ENCODE data around the gene PLA2G4B. TPM values are rescaled to one million over a fixed set of nuclear protein-coding genes. Genes with fewer than 3 reads are reported as not detected.

The PLA2G4B gene
- total RNA-seq, 1 experiment from 2014 or later: 4.7 TPM

DNA sequence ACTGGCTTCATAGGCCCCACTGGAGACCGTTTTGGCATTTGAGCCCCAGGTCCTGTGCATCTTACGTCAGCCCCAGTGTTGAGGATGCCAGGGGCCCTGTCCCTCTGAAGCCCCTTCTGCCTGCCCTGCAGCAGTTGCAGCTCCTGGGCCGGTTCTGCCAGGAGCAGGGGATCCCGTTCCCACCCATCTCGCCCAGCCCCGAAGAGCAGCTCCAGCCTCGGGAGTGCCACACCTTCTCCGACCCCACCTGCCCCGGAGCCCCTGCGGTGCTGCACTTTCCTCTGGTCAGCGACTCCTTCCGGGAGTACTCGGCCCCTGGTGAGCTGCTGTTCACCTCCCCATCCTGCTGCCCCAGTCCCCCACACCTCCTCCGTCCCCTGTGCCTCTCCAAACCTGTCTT is 8.6 kb downstream of the PLA2G4B start:
- DNase-seq (ENCODE audit: low read depth, low spot score) (no peak), ATAC-seq (no peak)
- BruUV-seq (replicated peaks): no TSS peak
- intact Hi-C loops (cut with micrococcal nuclease; ENCODE audit: unreplicated experiment) (no loop called here), in situ Hi-C loops (cut with HindIII; ENCODE audit: low pct_unique_long_range_greater_than_20kb, low sequenced_read_pairs) (no loop called here)
- H3K9me3 ChIP-seq (ENCODE audit: control insufficient read depth, insufficient read depth, low read depth, low read length): no peaks in the 10 kb centered on the region
- H3K4me3 ChIP-seq (ENCODE audit: low read depth in 2 of 2, low read length in 2 of 2): no peak overlapping the region
- ChIA-PET CTCF (no interaction called here), POLR2A (no interaction called here)
- H3K36me3 ChIP-seq (ENCODE audit: control insufficient read depth, insufficient read depth, low read length): no peaks in the 10 kb centered on the region
- no peaks in the 10 kb centered on the region for H3K27me3 ChIP-seq (ENCODE audit: control insufficient read depth, insufficient read depth, low read length)
- H3K27ac ChIP-seq (ENCODE audit: low read length): no peak overlapping the region
- TF ChIP-seq TCF7L2 (IDR thresholded peaks at IDR 0.05; ENCODE audit: low read depth, low read length): no peak
- TF ChIP-seq, protein P1, sequence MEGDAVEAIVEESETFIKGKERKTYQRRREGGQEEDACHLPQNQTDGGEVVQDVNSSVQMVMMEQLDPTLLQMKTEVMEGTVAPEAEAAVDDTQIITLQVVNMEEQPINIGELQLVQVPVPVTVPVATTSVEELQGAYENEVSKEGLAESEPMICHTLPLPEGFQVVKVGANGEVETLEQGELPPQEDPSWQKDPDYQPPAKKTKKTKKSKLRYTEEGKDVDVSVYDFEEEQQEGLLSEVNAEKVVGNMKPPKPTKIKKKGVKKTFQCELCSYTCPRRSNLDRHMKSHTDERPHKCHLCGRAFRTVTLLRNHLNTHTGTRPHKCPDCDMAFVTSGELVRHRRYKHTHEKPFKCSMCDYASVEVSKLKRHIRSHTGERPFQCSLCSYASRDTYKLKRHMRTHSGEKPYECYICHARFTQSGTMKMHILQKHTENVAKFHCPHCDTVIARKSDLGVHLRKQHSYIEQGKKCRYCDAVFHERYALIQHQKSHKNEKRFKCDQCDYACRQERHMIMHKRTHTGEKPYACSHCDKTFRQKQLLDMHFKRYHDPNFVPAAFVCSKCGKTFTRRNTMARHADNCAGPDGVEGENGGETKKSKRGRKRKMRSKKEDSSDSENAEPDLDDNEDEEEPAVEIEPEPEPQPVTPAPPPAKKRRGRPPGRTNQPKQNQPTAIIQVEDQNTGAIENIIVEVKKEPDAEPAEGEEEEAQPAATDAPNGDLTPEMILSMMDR (IDR thresholded peaks at IDR 0.05): no peak
- H3K4me1 ChIP-seq (ENCODE audit: control insufficient read depth, insufficient read depth, low read length): no peaks in the 10 kb centered on the region

DNA sequence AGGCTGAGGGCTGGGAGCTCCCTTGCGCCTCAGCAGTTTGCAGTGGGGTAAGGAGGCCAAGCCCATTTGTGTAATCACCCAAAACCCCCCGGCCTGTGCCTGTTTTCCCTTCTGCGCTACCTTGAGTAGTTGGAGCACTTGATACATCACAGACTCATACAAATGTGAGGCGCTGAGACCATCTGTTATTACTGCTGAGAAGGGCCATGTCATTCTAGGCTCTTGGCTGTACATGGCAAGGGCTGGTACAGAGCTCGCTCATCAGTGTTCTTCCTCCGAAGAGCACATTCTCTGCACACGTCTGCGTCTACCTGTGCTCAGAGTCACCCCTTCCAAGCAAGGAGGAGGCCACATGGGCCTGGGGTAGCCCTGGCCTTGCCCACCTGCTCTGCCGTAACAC is 9.3 kb downstream of the PLA2G4B start:
- Histone ChIP-seq H3K4me1 (ENCODE audit: control insufficient read depth, insufficient read depth, low read length) (no peaks in the 10 kb centered on the region), H3K4me3 (ENCODE audit: low read depth in 2 of 2, low read length in 2 of 2) (no peak overlapping the region), H3K36me3 (ENCODE audit: control insufficient read depth, insufficient read depth, low read length) (no peaks in the 10 kb centered on the region), H3K27ac (ENCODE audit: low read length) (no peak overlapping the region), H3K9me3 (ENCODE audit: control insufficient read depth, insufficient read depth, low read depth, low read length) (no peaks in the 10 kb centered on the region), H3K27me3 (ENCODE audit: control insufficient read depth, insufficient read depth, low read length) (no peaks in the 10 kb centered on the region)
- DNase-seq (ENCODE audit: low read depth, low spot score) (no peak), ATAC-seq (no peak)
- ChIA-PET CTCF (no interaction called here), POLR2A (no interaction called here)
- TF ChIP-seq, protein P2, sequence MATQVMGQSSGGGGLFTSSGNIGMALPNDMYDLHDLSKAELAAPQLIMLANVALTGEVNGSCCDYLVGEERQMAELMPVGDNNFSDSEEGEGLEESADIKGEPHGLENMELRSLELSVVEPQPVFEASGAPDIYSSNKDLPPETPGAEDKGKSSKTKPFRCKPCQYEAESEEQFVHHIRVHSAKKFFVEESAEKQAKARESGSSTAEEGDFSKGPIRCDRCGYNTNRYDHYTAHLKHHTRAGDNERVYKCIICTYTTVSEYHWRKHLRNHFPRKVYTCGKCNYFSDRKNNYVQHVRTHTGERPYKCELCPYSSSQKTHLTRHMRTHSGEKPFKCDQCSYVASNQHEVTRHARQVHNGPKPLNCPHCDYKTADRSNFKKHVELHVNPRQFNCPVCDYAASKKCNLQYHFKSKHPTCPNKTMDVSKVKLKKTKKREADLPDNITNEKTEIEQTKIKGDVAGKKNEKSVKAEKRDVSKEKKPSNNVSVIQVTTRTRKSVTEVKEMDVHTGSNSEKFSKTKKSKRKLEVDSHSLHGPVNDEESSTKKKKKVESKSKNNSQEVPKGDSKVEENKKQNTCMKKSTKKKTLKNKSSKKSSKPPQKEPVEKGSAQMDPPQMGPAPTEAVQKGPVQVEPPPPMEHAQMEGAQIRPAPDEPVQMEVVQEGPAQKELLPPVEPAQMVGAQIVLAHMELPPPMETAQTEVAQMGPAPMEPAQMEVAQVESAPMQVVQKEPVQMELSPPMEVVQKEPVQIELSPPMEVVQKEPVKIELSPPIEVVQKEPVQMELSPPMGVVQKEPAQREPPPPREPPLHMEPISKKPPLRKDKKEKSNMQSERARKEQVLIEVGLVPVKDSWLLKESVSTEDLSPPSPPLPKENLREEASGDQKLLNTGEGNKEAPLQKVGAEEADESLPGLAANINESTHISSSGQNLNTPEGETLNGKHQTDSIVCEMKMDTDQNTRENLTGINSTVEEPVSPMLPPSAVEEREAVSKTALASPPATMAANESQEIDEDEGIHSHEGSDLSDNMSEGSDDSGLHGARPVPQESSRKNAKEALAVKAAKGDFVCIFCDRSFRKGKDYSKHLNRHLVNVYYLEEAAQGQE (IDR thresholded peaks at IDR 0.05; ENCODE audit: insufficient read depth in 1 of 2, low read depth in 2 of 2, low read length in 1 of 2): no peak
- TF ChIP-seq POLR2AphosphoS5 (IDR thresholded peaks at IDR 0.05; ENCODE audit: low read depth, low read length) (no peak), TCF7L2 (IDR thresholded peaks at IDR 0.05; ENCODE audit: low read depth, low read length) (no peak), SIN3A (IDR thresholded peaks at IDR 0.05; ENCODE audit: borderline replicate concordance, insufficient read depth, low read depth, low read length) (no peak)
- TF ChIP-seq, protein P1 (IDR thresholded peaks at IDR 0.05): no peak
- in situ Hi-C loops (cut with HindIII; ENCODE audit: low pct_unique_long_range_greater_than_20kb, low sequenced_read_pairs) (no loop called here), intact Hi-C loops (cut with micrococcal nuclease; ENCODE audit: unreplicated experiment) (no loop called here)
- no TSS peak for BruUV-seq (replicated peaks)

DNA sequence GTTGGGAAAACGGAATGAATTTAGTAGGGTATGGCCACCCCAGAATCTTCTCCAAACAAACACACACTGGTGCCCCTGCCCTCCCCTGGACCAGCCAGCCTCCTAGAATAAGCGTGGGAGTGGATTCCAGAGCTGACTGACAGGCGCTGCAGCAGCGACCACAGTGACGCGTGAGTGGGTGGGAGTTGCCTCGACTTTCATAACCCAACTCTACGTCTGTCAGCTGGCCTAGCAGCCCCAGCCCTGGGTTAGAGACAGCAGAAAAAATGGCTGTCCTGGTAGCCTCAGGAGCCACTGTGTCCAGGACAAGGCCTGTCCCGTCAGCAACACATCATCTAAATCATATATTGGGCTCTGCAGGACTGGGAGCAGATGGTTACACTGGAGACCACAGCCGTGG is 10.0 kb downstream of the PLA2G4B start:
- BruUV-seq (replicated peaks): no TSS peak
- in situ Hi-C loops (cut with HindIII; ENCODE audit: low pct_unique_long_range_greater_than_20kb, low sequenced_read_pairs): no loop called here
- H3K36me3 ChIP-seq (ENCODE audit: control insufficient read depth, insufficient read depth, low read length): no peaks in the 10 kb centered on the region

More for the DNA sequence above, 10.0 kb downstream of the PLA2G4B start:
- CTCF ChIA-PET: no interaction called here
- no peaks in the 10 kb centered on the region for H3K4me1 ChIP-seq (ENCODE audit: control insufficient read depth, insufficient read depth, low read length)
- no peaks in the 10 kb centered on the region for H3K27me3 ChIP-seq (ENCODE audit: control insufficient read depth, insufficient read depth, low read length)
- ATAC-seq (no peak), DNase-seq (ENCODE audit: low read depth, low spot score) (no peak)
- no peaks in the 10 kb centered on the region for H3K9me3 ChIP-seq (ENCODE audit: control insufficient read depth, insufficient read depth, low read depth, low read length)
- POLR2A ChIA-PET: no interaction called here
- TF ChIP-seq TCF7L2 (IDR thresholded peaks at IDR 0.05; ENCODE audit: low read depth, low read length) (no peak), POLR2AphosphoS5 (IDR thresholded peaks at IDR 0.05; ENCODE audit: low read depth, low read length) (no peak), SIN3A (IDR thresholded peaks at IDR 0.05; ENCODE audit: borderline replicate concordance, insufficient read depth, low read depth, low read length) (no peak)
- TF ChIP-seq, protein P1 (IDR thresholded peaks at IDR 0.05): no peak
- TF ChIP-seq, protein P2 (IDR thresholded peaks at IDR 0.05; ENCODE audit: insufficient read depth in 1 of 2, low read depth in 2 of 2, low read length in 1 of 2): no peak
- H3K27ac ChIP-seq (ENCODE audit: low read length): no peak overlapping the region
- intact Hi-C loops (cut with micrococcal nuclease; ENCODE audit: unreplicated experiment): no loop called here
- no peak overlapping the region for H3K4me3 ChIP-seq (ENCODE audit: low read depth in 2 of 2, low read length in 2 of 2)
